HepG2 (cell line): ENCODE data around the gene NPS. TPM values are rescaled to one million over a fixed set of nuclear protein-coding genes. Genes with fewer than 3 reads are reported as not detected.

Experiments
- ATAC-seq: fragments of 200-7000 bp; cut with Tn5 transposase; 3 replicates; pipeline ENCODE4 v1.9.1; 2020; ENCODE audit warnings: mild to moderate bottlenecking, moderate library complexity
- BruUV-seq: library from RNA; stranded (reverse); fragments of 400-500 nt; replicated peaks from 2 replicates; lab custom pipeline; 2021; lab: Mats Ljungman, UMichigan
- CTCF ChIA-PET: fragments of 300-600 bp; formaldehyde crosslinking; extraction: SDS; loops from one replicate; lab custom pipeline; 2021; ENCODE audit warnings: low total read pairs, inconsistent platforms, low intra/inter-chr PET ratio; lab: Yijun Ruan, JAX
- POLR2A ChIA-PET: fragments of 350-600 bp; sonication (Branson Sonifier 250); formaldehyde crosslinking; loops from one replicate; lab custom pipeline; 2020; ENCODE audit warnings: antibody characterized with exemption, inconsistent platforms; lab: Yijun Ruan, JAX
- DNase-seq: peaks from one replicate; pipeline ENCODE4 v3.0.0-alpha.2; 2015; ENCODE audit warnings: low spot score
- FAIRE-seq: peaks from 3 replicates; lab custom pipeline; 2011; peaks lifted over from hg19 to GRCh38; lab: Jason Lieb, UNC
- H2AFZ ChIP-seq: one replicate; pipeline ENCODE4 v1.6.1; 2011; ENCODE audit warnings: low read length, inconsistent platforms
- H3K27ac ChIP-seq: fragments of 300-600 bp; 3 replicates; pipeline ENCODE4 v1.8.0; 2011; ENCODE audit warnings: mixed run types, mild to moderate bottlenecking, mixed read lengths, low read length, inconsistent platforms; ENCODE audit not compliant: insufficient read depth; ENCODE audit errors: extremely low read length
- H3K27me3 ChIP-seq, 2 experiments: fragments of 200-600 bp in 1 of 2; 2 replicates in 1 of 2; 3 replicates in 1 of 2; pipeline versions ENCODE4 v1.6.0 to v1.8.0; 2011; ENCODE audit warnings: low read length in 2 of 2, mild to moderate bottlenecking in 2 of 2, moderate library complexity in 2 of 2, inconsistent platforms in 1 of 2; ENCODE audit not compliant: insufficient read depth in 2 of 2, control insufficient read depth in 1 of 2
- H3K36me3 ChIP-seq, 2 experiments: fragments of 200-600 bp in 1 of 2; replicated peaks in 1 of 2; 2 replicates in 1 of 2; 3 replicates in 1 of 2; pipeline versions ENCODE4 v1.5.1 to v1.8.0; 2011; ENCODE audit warnings: low read length in 2 of 2, inconsistent platforms in 1 of 2; ENCODE audit not compliant: insufficient read depth in 2 of 2, control insufficient read depth in 1 of 2
- H3K4me1 ChIP-seq: 2 replicates; pipeline ENCODE4 v1.5.1; 2012; ENCODE audit warnings: low read length, inconsistent platforms; ENCODE audit not compliant: insufficient read depth
- H3K4me2 ChIP-seq: 2 replicates; pipeline ENCODE4 v1.6.0; 2011; ENCODE audit warnings: low read depth, low read length, inconsistent platforms
- H3K4me3 ChIP-seq, 3 experiments: fragments of 200-600 bp in 1 of 3; sonication (generic), shearing (Covaris generic) in 1 of 3; replicated peaks in 1 of 3; 2 replicates each; pipeline ENCODE4 v1.5.1; 2011 to 2016; ENCODE audit warnings: low read length in 3 of 3, inconsistent platforms in 2 of 3, low read depth in 2 of 3, mild to moderate bottlenecking in 2 of 3, control low read depth in 1 of 3, mixed read lengths in 1 of 3; ENCODE audit not compliant: insufficient read depth in 1 of 3
- H3K79me2 ChIP-seq: one replicate; pipeline ENCODE4 v1.6.1; 2011; ENCODE audit warnings: low read length, inconsistent platforms; ENCODE audit not compliant: insufficient read depth
- H3K9ac ChIP-seq: 2 replicates; pipeline ENCODE4 v1.6.0; 2011; ENCODE audit warnings: mild to moderate bottlenecking, low read depth, low read length, inconsistent platforms; ENCODE audit not compliant: insufficient read depth
- H3K9me3 ChIP-seq: 2 replicates; pipeline ENCODE4 v1.5.1; 2012; ENCODE audit warnings: mild to moderate bottlenecking, low read length
- H4K20me1 ChIP-seq: 2 replicates; pipeline ENCODE4 v1.6.0; 2011; ENCODE audit warnings: inconsistent platforms, mild to moderate bottlenecking, low read length, moderate library complexity; ENCODE audit not compliant: insufficient read depth
- AHR ChIP-seq: IDR thresholded peaks from 2 replicates; pipeline ENCODE4 v1.6.1; 2018; ENCODE audit warnings: missing genetic modification reagents, missing compliant biosample characterization
- ARID3A ChIP-seq: IDR thresholded peaks from 2 replicates; pipeline ENCODE4 v1.6.1; 2012; ENCODE audit warnings: low read depth, low read length, improper control_type of control experiment
- HNF4G ChIP-seq, 2 experiments: sonication (generic) in 1 of 2; formaldehyde crosslinking in 1 of 2; IDR thresholded peaks; 2 replicates each; pipeline versions ENCODE4 v1.4.0 to v1.6.1; 2011 to 2020; ENCODE audit warnings: borderline replicate concordance in 2 of 2, low read depth in 2 of 2, mild to moderate bottlenecking in 2 of 2, low read length in 1 of 2, missing genetic modification reagents in 1 of 2, moderate library complexity in 1 of 2
- ZBTB39 ChIP-seq: sonication (generic); formaldehyde crosslinking; IDR thresholded peaks from 2 replicates; pipeline ENCODE4 v1.5.0; 2020; ENCODE audit warnings: missing genetic modification reagents
- ZBTB40 ChIP-seq, 2 experiments: fragments of 450-650 bp in 1 of 2; sonication (generic) in 1 of 2; formaldehyde crosslinking in 1 of 2; IDR thresholded peaks; 2 replicates each; pipeline versions ENCODE4 v1.6.1 to v1.8.0; 2016 to 2022; ENCODE audit warnings: antibody characterized with exemption in 1 of 2, mild to moderate bottlenecking in 1 of 2, missing genetic modification reagents in 1 of 2
- WGBS: methylation state at CpG from one replicate; pipeline ENCODE4 v1.1.6; 2017; ENCODE audit warnings: low lambda C conversion rate; 5-methylcytosine and 5-hydroxymethylcytosine counted together
- in situ Hi-C: cut with HindIII; loops from 2 replicates; pipeline ENCODE4 v1.10.0; 2017; ENCODE audit warnings: low pct_unique_long_range_greater_than_20kb; ENCODE audit not compliant: extremely low pct_ligation_motif_present
- intact Hi-C: fragments of 100-400 bp; cut with micrococcal nuclease; formaldehyde crosslinking; loops from one replicate; pipeline ENCODE4 v1.10.0; 2022; ENCODE audit not compliant: unreplicated experiment
- polyA plus RNA-seq, 8 experiments: library from polyadenylated mRNA; depleted of rRNA in 3 of 8; stranded (reverse) in 7 of 8; unstranded in 1 of 8; fragments of >200 nt; fragmentation: Illumina TruSeq in 4 of 8; extraction: Trizol in 4 of 8; gene quantifications; 2 replicates each; pipeline versions ENCODE4 v1.2.1 to v1.2.3, GENCODE V29; 2011 to 2016; ENCODE audit warnings: low read depth in 4 of 8, missing spikeins in 1 of 8, mixed read lengths in 1 of 8; ENCODE audit not compliant: insufficient read depth in 1 of 8
- total RNA-seq, 5 experiments: library from RNA; depleted of rRNA; stranded (reverse); fragments of >200 nt; fragmentation: Illumina TruSeq; extraction: Trizol; gene quantifications; 2 replicates each; pipeline ENCODE4 v1.2.3, GENCODE V29; 2016; ENCODE audit warnings: low read depth in 1 of 5

The NPS gene
- total and polyA plus RNA-seq, 2 of the 13 experiments (the other 11 are each of a cell fraction or from before 2014, with no cell fraction given), result not detected

- TF ChIP-seq ZBTB40 (IDR thresholded peaks at IDR 0.05), result no peak
- TF ChIP-seq ZBTB40 (CRISPR knock-in tag; IDR thresholded peaks at IDR 0.05), result no peak
These were observed 7.8 kb downstream of the NPS start (continued) for GRCh38 chr10:127556916-127557315.

- H3K4me3 ChIP-seq, result no peak overlapping the region
- DNase-seq, result no peak
- no peak overlapping the region for H2AFZ ChIP-seq
- H3K36me3 ChIP-seq, result no peaks in the 10 kb centered on the region
- peaks cover 13% of the 10 kb centered on the region for H3K4me1 ChIP-seq
- no peak overlapping the region for H3K27ac ChIP-seq
- POLR2A ChIA-PET, result no interaction called here
- in situ Hi-C loops, result no loop called here
- intact Hi-C loops, result no loop called here
- no peak overlapping the region for H3K9ac ChIP-seq
- H3K27me3 ChIP-seq, result no peaks in the 10 kb centered on the region; a peak in 2 of 5 replicates
- no peak for ATAC-seq
- no peaks in the 10 kb centered on the region for H3K79me2 ChIP-seq
- H3K4me2 ChIP-seq, result no peak overlapping the region
- H3K9me3 ChIP-seq, result no peaks in the 10 kb centered on the region
- no peak for FAIRE-seq
- H4K20me1 ChIP-seq, result no peaks in the 10 kb centered on the region
- BruUV-seq, result no TSS peak
- CTCF ChIA-PET, result no interaction called here
- WGBS, result 18% methylated on average over 7 of the region's 8 CpGs
- TF ChIP-seq AHR (no peak), HNF4G (IDR thresholded peaks at IDR 0.05; ENCODE audit: borderline replicate concordance, low read depth, low read length) (no peak), HNF4G (CRISPR knock-in tag; IDR thresholded peaks at IDR 0.05; ENCODE audit: borderline replicate concordance, low read depth) (no peak), ZBTB39 (no peak), ARID3A (no peak)
These were observed 12.5 kb downstream of the NPS start for GRCh38 chr10:127561647-127562046.
